ENCODE data around the gene CLDN22.

DNA sequence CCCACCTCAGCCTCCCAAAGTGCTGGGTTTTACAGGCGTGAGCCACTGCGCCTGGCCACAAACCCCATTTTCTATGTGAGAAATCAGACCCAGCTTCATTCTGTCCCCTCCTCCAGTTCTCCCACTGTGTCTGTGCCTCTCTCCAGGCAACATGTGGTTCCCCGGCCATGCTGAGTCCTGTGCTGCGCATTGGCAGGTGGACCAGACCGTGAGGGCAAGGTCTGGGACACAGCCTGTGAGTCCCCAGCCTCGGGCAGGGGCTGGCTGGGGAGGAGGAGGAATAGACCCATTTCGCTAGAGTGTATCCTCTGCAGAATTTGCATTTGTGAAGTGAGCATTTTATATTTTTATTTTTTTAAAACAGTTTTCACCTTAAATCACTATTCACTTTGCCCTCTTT lies 23.7 kb upstream of the CLDN22 start:
- TF ChIP-seq CTCF (IDR thresholded peaks at IDR 0.05; ENCODE audit: borderline replicate concordance, extremely low read depth, low read length, poor library complexity, severe bottlenecking): no peak
- TF ChIP-seq EZH2 (IDR thresholded peaks at IDR 0.05; ENCODE audit: borderline replicate concordance, low read depth, low read length, severe bottlenecking): no peak

Data from DND-41 (cell line).